Fibroblast of upper back skin (primary cell): ENCODE data around the gene E2F8.
A peak's percentile ranks its signal among the peaks of the same experiment; 100 is the strongest.

ENCODE experiments used
- DNase-seq: peaks from one replicate; pipeline ENCODE4 v3.0.0-alpha.2; 2013

E2F8 gene

DNA sequence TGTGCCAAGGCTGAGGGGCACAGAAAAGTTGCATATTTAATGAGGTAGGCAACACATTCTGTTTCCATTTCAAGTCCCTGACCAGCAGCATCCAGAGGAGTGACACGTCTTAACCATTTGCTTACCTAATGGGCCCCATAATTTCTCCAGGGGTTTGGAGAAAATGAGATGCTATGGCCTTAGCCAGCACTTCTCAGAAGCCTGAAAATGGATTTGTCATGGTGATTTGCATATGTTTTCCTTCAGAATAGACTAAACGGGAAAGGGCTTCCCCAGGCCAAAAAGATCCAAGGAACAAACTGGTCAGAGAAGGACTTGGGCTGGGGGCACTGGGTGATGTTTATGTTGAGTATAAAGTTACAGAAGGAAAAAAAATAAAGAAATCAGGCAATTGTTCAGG, 55.7 kb downstream of the E2F8 start:
- DNase-seq: no peak

- peak; percentile 23 for DNase-seq
Measured at GRCh38 chr11:19183646-19184045, 57.1 kb downstream of the E2F8 start.

DNA sequence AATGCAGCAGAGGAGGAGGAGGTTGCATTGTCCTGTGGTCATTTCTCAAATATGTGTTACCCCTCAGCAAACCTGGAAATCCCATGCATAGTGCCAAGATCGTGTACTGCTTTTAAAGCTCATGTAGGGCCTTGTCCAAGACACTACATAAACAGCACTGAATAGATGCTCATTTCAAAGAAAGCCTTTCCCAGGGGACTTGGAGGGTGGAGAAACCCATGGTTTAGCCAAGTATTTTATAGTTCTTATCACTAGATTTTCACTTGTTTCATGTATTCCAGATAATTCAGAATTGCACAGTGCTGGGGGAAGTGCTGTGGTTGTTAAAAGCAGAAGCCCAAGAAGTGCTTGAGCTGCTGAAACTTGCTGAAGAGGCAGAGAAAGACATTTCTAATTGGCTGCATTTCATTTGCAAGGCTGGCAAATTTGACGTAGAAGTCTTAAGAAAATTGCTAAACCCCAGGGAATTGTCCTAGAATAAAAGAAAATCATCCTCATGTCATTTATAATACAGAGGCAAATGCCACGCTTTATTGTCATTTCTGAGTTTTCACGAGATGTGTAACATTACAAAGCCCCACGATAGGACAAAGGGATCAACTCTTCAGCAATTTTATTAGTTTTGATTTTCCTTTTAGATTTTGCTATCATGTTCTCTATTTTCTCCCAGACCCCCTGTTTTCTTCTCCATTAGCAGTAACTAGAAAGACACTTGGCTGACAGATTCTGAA, 59.0 kb downstream of the E2F8 start:
- no peak for DNase-seq

- no peak for DNase-seq
Measured at GRCh38 chr11:19176629-19177186, 64.0 kb downstream of the E2F8 start.
